H1 (cell line): Measurements from ENCODE around the gene RTN4RL1. TPM values are rescaled to one million over a fixed set of nuclear protein-coding genes. Genes with fewer than 3 reads are reported as not detected.

Source experiments
- CTBP2 ChIP-seq: IDR thresholded peaks from 2 replicates; pipeline ENCODE4 v1.7.0; 2011; ENCODE audit warnings: borderline replicate concordance, mild to moderate bottlenecking, moderate library complexity, mixed read lengths, low read length; ENCODE audit not compliant: insufficient read depth, insufficient read length
- EZH2 ChIP-seq: fragments of 200-600 bp; sonication (generic); IDR thresholded peaks from 2 replicates; pipeline ENCODE4 v1.7.1; 2012; ENCODE audit warnings: low read depth, mild to moderate bottlenecking, moderate library complexity, low read length, inconsistent platforms; ENCODE audit not compliant: severe bottlenecking
- RXRA ChIP-seq: IDR thresholded peaks from 2 replicates; pipeline ENCODE4 v1.6.1; 2011; ENCODE audit warnings: low read depth, mild to moderate bottlenecking, low read length, moderate library complexity; ENCODE audit not compliant: insufficient read depth
- SP2 ChIP-seq: IDR thresholded peaks from 2 replicates; pipeline ENCODE4 v1.6.1; 2012; ENCODE audit warnings: mild to moderate bottlenecking, low read length, inconsistent platforms
- TBP ChIP-seq: IDR thresholded peaks from 2 replicates; pipeline ENCODE4 v1.6.1; 2011; ENCODE audit warnings: low read depth, low read length, improper control_type of control experiment
- polyA plus RNA-seq, 7 experiments: library from polyadenylated mRNA; depleted of rRNA in 3 of 7; stranded (reverse) in 5 of 7; unstranded in 2 of 7; fragments of >200 nt in 5 of 7; fragments of 200-250 nt in 2 of 7; gene quantifications; 1 replicate in 5 of 7; 2 replicates in 1 of 7; 4 replicates in 1 of 7; pipeline versions ENCODE4 v1.2.1 to v1.2.3, GENCODE V29; 2011 to 2013; ENCODE audit warnings: missing spikeins in 2 of 7, mixed read lengths in 2 of 7
- total RNA-seq: library from RNA; stranded (reverse); fragmentation: NEBNext Ultra II Directional; extraction: Animal tissue kit (Norgen Biotek cat#: 25700); gene quantifications from 2 replicates; pipeline ENCODE4 v1.2.1, GENCODE V29; 2021

RTN4RL1 gene
- total and polyA plus RNA-seq, 2 of the 8 experiments (the other 6 are each of a cell fraction or from before 2014, with no cell fraction given) = 0.09 TPM; not detected in 1

GRCh38 chr17:1953831-1954230, 71.3 kb downstream of the RTN4RL1 start (continued):
- no peak for TF ChIP-seq TBP
- TF ChIP-seq CTBP2 = no peak
- no peak for TF ChIP-seq SP2
- TF ChIP-seq RXRA = no peak
- no peak for TF ChIP-seq EZH2
